Neuron (in vitro differentiated cells): ENCODE measurements around the gene SPA17.

ENCODE experiments used
- H2AFZ ChIP-seq: one replicate; pipeline ENCODE4 v1.6.1; 2013; ENCODE audit warnings: low read depth, mild to moderate bottlenecking, inconsistent platforms, low read length, moderate library complexity
- H3K27me3 ChIP-seq: one replicate; pipeline ENCODE4 v1.6.1; 2013; ENCODE audit warnings: low read length; ENCODE audit not compliant: insufficient read depth
- H3K36me3 ChIP-seq: one replicate; pipeline ENCODE4 v1.6.1; 2013; ENCODE audit warnings: low read length; ENCODE audit not compliant: insufficient read depth
- H3K4me1 ChIP-seq: one replicate; pipeline ENCODE4 v1.6.1; 2013; ENCODE audit warnings: low read length; ENCODE audit not compliant: insufficient read depth
- H3K4me3 ChIP-seq: 2 replicates; pipeline ENCODE4 v1.5.1; 2013; ENCODE audit warnings: mild to moderate bottlenecking, low read length, moderate library complexity
- H3K9me3 ChIP-seq: one replicate; pipeline ENCODE4 v1.6.1; 2013; ENCODE audit warnings: low read length

SPA17 gene

DNA sequence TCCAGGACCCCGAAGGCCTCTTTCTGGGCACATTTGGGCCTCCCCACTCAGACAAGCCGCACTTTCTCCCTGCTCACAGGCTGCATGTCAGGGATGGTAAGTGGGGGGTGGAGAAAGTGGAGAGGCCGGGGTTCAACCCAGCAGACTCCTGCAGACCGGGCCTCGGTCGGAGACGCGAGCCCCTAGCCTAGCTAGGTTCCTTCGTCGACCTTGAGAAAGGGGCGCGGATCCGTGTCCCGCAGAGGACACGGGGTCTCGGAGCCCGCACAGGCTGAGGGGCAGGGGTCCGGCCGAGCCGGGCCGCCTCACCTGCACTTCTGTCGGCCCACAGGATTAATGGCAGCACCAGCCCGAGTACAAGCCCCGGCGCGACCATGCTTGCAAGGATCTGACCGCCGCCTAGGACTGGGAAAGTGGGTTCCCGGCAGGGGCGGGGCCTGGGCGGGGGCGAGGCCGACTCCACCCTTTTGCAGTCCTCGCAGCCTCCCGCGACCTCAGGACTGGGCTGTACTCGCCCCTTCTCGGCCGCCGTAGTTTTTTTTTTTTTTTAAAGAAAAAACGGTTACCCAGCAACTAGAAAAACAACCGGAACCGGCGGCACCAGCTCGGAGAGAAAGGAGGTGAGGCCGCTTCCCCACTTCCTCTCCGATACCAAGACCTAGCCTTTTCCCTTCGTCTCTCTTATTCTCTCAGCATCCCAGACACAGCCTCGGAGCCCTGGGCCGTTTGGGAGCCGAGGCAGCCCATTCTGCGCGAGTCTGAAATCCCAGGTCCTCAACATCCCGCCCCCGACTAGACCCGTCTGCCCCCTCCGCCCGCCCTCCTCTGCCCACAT lies at the start of gene SPA17, which contains the start of gene SIAE:
SPA17 (plus strand) TSS at position 572 of the 835 bp plus-strand sequence. CDS start 1,361 bp downstream, outside the sequence.
SIAE (minus strand) TSS at position 407 of the 835 bp plus-strand sequence; CDS start at position 376, 31 bp downstream.
- H3K4me1 ChIP-seq: peaks cover 12% of the 10 kb centered on the region
- H2AFZ ChIP-seq: peak within 1 kb of the TSS; percentile 98
- H3K4me3 ChIP-seq: peak within 1 kb of the TSS; percentile 97
- no peaks in the 10 kb centered on the region for H3K36me3 ChIP-seq
- no peaks in the 10 kb centered on the region for H3K27me3 ChIP-seq
- H3K9me3 ChIP-seq: no peaks in the 10 kb centered on the region

DNA sequence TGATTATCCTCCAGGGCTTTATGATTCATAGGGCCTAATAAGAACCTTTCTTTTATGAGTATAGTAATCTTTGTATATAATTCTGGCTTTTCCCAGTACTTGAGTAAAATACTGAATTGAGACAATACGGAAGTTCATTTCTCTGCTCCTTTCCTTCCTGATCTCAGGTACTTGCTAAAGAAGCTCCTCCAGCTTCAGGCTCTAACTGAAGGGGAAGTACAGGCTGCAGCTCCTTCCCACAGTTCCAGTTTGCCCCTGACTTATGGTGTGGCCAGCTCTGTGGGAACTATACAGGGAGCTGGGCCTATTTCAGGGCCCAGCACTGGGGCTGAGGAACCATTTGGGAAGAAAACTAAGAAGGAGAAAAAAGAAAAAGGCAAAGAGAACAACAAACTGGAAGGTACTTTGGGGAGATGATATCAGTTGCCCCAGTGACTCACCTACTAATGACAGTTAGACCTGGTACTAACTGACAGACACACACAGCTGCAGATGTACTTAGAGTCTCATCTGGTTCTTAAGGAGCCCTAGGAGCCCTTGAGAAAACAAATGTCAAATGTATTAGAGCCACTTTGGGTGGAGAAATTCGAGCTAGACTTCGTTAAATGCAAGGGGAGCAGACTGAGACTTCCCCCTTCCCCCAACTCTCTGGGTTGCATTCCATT lies 48.1 kb upstream of the SPA17 start:
- Histone ChIP-seq H3K36me3 (peaks cover 41% of the 10 kb centered on the region), H3K27me3 (no peaks in the 10 kb centered on the region), H3K4me3 (no peak overlapping the region), H2AFZ (no peak overlapping the region), H3K9me3 (no peaks in the 10 kb centered on the region), H3K4me1 (peaks cover 11% of the 10 kb centered on the region)

DNA sequence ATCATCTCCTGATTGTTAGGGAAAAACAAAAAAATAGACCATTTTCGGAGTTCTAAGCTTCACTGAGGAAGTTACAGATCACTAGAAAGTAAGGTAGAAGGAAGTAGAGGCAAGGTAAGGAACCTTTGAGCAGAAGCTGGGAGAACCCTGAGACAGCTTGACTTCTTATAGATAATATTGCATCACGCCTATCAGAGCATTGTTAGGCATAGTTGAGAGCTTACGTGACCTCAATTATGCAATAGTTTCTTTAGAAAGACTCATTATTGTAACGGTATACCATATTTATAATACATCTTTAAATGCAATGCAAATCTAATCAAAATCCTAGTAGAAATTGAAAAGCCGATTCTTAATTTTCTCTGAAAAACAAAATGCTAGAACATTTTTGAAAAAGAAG lies 46.2 kb upstream of the SPA17 start:
- Histone ChIP-seq H2AFZ (no peak overlapping the region), H3K27me3 (no peaks in the 10 kb centered on the region), H3K36me3 (peaks cover 60% of the 10 kb centered on the region), H3K4me3 (no peak overlapping the region), H3K4me1 (peaks cover 8% of the 10 kb centered on the region), H3K9me3 (no peaks in the 10 kb centered on the region)

DNA sequence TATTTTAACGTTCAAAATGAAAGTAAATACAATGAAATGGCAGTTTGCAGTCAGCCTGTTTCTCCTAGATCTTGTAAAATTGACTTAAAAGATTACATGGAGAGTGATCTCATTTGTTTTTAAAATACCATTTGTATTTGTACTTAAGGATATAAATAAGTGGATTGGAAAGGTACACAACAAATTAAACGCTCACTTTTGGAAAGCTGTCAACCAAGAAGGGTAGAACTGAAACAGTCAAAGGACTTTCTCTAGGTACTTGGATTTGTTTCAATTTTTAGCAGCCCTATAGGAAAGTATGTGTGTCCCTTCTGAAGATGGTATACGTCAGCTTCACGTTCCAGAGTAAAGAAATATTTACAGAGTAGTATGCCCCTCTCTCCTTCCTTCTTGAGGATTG lies 43.7 kb upstream of the SPA17 start:
- H3K36me3 ChIP-seq: peaks cover 73% of the 10 kb centered on the region

DNA sequence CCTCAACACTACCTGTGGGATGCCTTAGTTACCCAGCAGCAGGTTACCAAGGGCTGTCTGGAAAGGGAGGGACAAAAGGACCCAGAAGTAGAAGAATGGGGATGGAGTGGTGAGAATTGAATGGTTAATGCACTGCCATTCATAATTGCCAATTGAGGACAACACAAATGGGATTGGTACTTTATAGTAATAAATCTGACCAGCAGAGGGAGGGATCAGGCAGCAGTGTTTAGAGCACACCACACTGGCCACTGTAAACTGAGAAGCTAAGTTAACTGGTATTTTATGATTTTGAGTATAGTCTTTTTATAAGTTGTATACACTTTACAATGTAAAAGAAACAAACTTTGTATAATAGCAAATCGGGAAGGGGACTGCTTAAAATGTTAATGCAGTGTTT lies 40.3 kb upstream of the SPA17 start:
- Histone ChIP-seq H3K4me3 (no peak overlapping the region), H2AFZ (no peak overlapping the region), H3K27me3 (no peaks in the 10 kb centered on the region), H3K4me1 (no peaks in the 10 kb centered on the region), H3K36me3 (peaks cover 80% of the 10 kb centered on the region), H3K9me3 (no peaks in the 10 kb centered on the region)

More for the DNA sequence above, 43.7 kb upstream of the SPA17 start:
- Histone ChIP-seq H2AFZ (no peak overlapping the region), H3K4me1 (no peaks in the 10 kb centered on the region), H3K9me3 (no peaks in the 10 kb centered on the region), H3K4me3 (no peak overlapping the region), H3K27me3 (no peaks in the 10 kb centered on the region)

DNA sequence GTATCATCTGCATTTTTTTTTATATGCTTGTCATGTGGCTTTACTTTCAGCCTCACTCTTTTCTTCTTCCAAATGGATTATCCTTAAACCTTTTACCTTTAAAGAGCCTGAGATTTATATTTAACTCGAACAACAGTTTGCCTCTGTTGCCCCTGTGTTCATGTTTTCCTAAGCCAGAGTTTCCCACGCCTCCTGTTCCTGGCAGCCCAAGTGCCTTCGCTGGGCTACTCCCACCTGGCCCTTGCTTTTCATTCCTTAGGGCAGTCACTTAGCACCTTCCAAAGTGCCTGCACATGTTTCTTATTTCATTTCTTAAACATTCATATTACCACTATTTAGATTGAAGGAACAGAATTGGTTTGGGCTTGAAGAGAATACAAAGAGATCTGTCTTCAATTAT lies 37.8 kb upstream of the SPA17 start:
- Histone ChIP-seq H3K4me3 (no peak overlapping the region), H3K4me1 (no peaks in the 10 kb centered on the region), H3K9me3 (peaks cover 3% of the 10 kb centered on the region), H2AFZ (no peak overlapping the region), H3K36me3 (peaks cover 74% of the 10 kb centered on the region), H3K27me3 (no peaks in the 10 kb centered on the region)

DNA sequence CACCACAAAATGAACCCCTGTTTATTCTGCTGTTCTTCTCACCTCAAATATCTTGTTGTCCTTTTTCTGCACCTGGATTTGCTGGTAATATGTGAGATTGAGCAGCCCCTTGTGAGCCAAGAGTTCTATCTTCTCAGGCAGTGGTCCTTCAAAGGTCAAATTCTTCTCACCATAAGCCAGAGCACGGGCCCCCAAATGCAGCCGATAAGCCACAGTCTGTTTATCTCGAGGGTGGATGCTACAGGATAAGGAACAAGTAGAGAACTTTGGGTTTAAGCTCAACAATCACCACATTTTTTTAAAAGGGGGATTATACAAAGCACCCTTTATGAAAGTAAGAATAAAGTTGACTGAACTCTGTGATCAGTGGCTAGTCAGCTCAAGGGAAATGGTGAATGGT lies 35.2 kb upstream of the SPA17 start:
- Histone ChIP-seq H3K9me3 (peaks cover 3% of the 10 kb centered on the region), H3K4me1 (no peaks in the 10 kb centered on the region), H3K36me3 (peaks cover 49% of the 10 kb centered on the region), H3K27me3 (no peaks in the 10 kb centered on the region), H3K4me3 (no peak overlapping the region), H2AFZ (no peak overlapping the region)

DNA sequence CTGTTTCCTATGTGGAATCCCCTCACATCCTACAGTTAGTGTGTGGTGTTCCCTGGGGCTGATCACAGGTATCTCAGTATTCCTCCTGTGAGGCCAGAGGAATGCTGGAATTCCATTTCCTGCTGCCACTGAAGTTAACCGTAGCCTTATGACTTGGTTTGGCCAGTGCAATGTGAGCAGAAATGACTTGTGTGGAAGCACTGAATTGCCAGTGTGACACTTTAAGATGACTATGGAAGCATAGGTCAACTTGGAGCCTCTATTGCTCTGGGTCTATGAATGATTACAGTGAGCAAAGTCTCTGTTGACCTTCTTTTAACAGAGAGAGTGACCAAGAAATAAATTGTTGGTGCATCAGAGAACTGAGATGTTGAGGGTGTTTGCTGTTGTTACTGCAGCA lies 34.5 kb upstream of the SPA17 start:
- Histone ChIP-seq H3K9me3 (peaks cover 3% of the 10 kb centered on the region), H3K27me3 (no peaks in the 10 kb centered on the region), H3K4me3 (no peak overlapping the region), H3K36me3 (peaks cover 46% of the 10 kb centered on the region), H2AFZ (no peak overlapping the region), H3K4me1 (no peaks in the 10 kb centered on the region)

DNA sequence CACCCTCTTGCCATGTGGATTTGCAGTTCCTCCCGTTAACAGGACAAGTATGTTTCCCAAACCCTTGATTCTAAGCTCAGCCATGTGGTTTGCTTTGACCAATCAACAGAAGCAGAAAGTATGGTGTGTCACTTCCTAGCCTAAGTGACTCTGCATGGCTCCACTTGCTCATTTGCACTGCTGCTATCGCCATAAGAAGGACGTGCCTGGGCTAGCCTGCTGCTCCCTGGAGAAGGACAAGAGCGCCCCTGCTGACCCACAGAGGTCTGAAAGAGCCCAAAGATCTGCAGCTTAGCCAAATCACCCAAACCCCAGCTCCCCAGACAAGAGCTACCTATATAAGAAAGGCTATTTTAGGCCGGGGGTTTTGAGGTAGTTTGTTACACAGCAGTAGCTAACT lies 33.0 kb upstream of the SPA17 start:
- peaks cover 3% of the 10 kb centered on the region for H3K9me3 ChIP-seq

DNA sequence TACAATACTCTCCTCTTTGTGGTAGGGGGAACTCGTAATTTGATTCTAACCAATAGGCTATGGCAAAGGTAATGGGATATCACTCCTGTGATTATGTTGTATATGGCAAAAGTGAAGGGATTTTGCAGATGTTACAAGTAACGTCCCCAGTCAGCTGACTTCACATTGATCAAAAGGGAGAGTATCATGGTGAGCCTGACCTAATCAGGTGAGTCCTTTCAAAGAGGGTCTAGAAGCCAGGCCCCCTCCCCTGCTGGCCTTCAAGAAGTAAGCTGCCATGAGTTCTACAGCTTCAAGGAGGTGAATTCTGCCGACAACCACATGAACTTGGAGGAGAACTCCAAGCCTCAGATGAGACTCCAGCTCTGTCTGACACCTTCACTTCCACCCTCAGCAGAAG lies 31.1 kb upstream of the SPA17 start:
- H3K4me1 ChIP-seq: no peaks in the 10 kb centered on the region
- H3K4me3 ChIP-seq: no peak overlapping the region
- peaks cover 20% of the 10 kb centered on the region for H3K36me3 ChIP-seq
- no peaks in the 10 kb centered on the region for H3K27me3 ChIP-seq
- H3K9me3 ChIP-seq: peaks cover 3% of the 10 kb centered on the region
- no peak overlapping the region for H2AFZ ChIP-seq

More for the DNA sequence above, 33.0 kb upstream of the SPA17 start:
- H3K4me3 ChIP-seq: no peak overlapping the region
- no peaks in the 10 kb centered on the region for H3K4me1 ChIP-seq
- H3K27me3 ChIP-seq: no peaks in the 10 kb centered on the region
- no peak overlapping the region for H2AFZ ChIP-seq
- H3K36me3 ChIP-seq: peaks cover 37% of the 10 kb centered on the region

DNA sequence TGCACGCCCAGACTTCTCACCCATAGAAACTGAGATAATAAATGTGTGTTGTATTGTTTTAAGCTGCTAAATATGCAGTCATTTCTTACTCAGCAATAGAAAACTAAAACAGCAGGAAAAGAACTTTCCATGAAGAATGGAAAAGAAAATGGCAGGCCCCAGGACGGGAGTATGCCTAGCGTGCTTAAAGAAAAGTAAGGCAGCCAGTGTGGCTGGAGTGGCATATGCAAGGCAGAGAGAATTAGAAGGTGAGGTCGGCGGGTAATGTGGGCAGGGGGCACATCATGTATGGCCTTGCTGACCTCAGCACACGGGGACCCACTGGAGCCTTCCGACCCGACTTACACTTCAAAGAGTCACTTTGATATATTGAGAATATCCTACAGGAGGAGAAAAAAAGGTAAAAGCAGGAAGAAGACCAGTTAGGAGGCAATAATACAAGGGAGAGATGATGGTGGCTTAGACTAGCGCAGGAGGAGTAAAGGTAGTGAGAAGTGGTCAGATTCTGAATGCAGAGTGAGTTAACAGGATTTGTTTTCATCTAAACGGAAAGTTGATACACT lies 30.6 kb upstream of the SPA17 start:
- no peaks in the 10 kb centered on the region for H3K4me1 ChIP-seq
- peaks cover 3% of the 10 kb centered on the region for H3K9me3 ChIP-seq
- H3K4me3 ChIP-seq: no peak overlapping the region
- H3K36me3 ChIP-seq: peaks cover 15% of the 10 kb centered on the region
- H3K27me3 ChIP-seq: no peaks in the 10 kb centered on the region
- H2AFZ ChIP-seq: no peak overlapping the region

DNA sequence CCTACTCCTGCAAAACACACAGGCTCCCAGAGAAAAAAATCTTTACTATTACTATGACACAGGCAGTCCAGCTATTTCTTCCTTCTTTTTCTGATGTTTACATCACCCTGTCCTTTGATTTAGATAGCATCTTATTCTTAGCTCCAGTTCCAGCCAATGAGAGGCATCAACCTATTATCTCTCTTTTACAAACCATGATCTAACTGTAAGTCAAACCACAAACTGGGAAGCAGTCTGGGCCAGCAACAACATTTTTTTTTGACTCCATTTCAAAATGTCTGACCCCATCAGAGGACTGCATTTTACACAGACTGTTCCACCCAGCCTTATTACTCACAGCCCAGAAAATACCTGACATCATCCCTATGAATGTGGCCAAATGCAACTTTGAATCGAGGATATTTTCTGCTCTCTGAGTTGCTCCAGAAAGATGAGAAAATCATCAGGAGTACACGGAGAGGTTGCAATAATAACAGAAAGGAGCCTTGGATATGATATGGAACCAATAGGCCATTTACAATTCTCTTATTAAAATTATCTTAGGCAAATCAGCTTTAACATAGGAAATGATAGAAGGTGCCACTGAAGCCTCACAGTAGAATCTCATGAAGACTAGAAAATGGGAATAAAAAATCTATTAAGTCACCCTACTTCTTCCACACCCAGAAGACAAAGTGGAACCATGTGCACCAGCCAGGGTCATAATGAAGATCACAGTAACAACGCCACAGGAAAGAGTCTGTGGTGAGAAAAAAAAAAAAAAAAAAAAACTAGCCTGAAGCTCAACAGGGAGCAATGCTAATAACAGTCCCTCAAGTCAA lies 29.9 kb upstream of the SPA17 start:
- Histone ChIP-seq H3K27me3 (no peaks in the 10 kb centered on the region), H3K9me3 (peaks cover 3% of the 10 kb centered on the region), H3K36me3 (peaks cover 10% of the 10 kb centered on the region), H3K4me3 (no peak overlapping the region), H3K4me1 (no peaks in the 10 kb centered on the region), H2AFZ (no peak overlapping the region)
